ENCODE data around the gene IQSEC1.

Gene IQSEC1

GRCh38 chr3:13067778-13068177, 5.5 kb downstream of the IQSEC1 start:
- DNase-seq (ENCODE audit: low spot score): no peak

GRCh38 chr3:13066834-13067233, 6.4 kb downstream of the IQSEC1 start:
- DNase-seq (ENCODE audit: low spot score): no peak

GRCh38 chr3:13066236-13066635, 7.0 kb downstream of the IQSEC1 start:
- no peak for DNase-seq (ENCODE audit: low spot score)

GRCh38 chr3:13065727-13066126, 7.5 kb downstream of the IQSEC1 start:
- no peak for DNase-seq (ENCODE audit: low spot score)

GRCh38 chr3:13064964-13065363, 8.3 kb downstream of the IQSEC1 start:
- no peak for DNase-seq (ENCODE audit: low spot score)

GRCh38 chr3:13064159-13064868, 8.9 kb downstream of the IQSEC1 start:
- no peak for DNase-seq (ENCODE audit: low spot score)

GRCh38 chr3:13063225-13063624, 10.0 kb downstream of the IQSEC1 start:
- no peak for DNase-seq (ENCODE audit: low spot score)

- no peak for DNase-seq (ENCODE audit: low spot score)
These were observed 10.6 kb downstream of the IQSEC1 start for GRCh38 chr3:13062647-13063046.

GRCh38 chr3:13060341-13060910, 12.8 kb downstream of the IQSEC1 start:
- no peak for DNase-seq (ENCODE audit: low spot score)

GRCh38 chr3:13058346-13059120, 14.7 kb downstream of the IQSEC1 start:
- DNase-seq (ENCODE audit: low spot score): no peak

GRCh38 chr3:13057282-13058040, 15.8 kb downstream of the IQSEC1 start:
- DNase-seq (ENCODE audit: low spot score): no peak

- no peak for DNase-seq (ENCODE audit: low spot score)
These were observed 17.6 kb downstream of the IQSEC1 start for GRCh38 chr3:13055634-13056033.

- no peak for DNase-seq (ENCODE audit: low spot score)
These were observed 18.6 kb downstream of the IQSEC1 start for GRCh38 chr3:13054341-13055285.

GRCh38 chr3:13053893-13054292, 19.3 kb downstream of the IQSEC1 start:
- DNase-seq (ENCODE audit: low spot score): no peak

- no peak for DNase-seq (ENCODE audit: low spot score)
These were observed 19.8 kb downstream of the IQSEC1 start for GRCh38 chr3:13053420-13053819.

- no peak for DNase-seq (ENCODE audit: low spot score)
These were observed 20.9 kb downstream of the IQSEC1 start for GRCh38 chr3:13052191-13052820.

GRCh38 chr3:13051581-13051980, 21.6 kb downstream of the IQSEC1 start:
- DNase-seq (ENCODE audit: low spot score): no peak

GRCh38 chr3:13051066-13051465, 22.2 kb downstream of the IQSEC1 start:
- DNase-seq (ENCODE audit: low spot score): no peak

GRCh38 chr3:13050446-13050845, 22.8 kb downstream of the IQSEC1 start:
- DNase-seq (ENCODE audit: low spot score): no peak

- DNase-seq (ENCODE audit: low spot score): no peak
These were observed 23.8 kb downstream of the IQSEC1 start for GRCh38 chr3:13049400-13049799.

All from AG08396 (cell line).